DOHH2 (cell line): ENCODE data around the gene OLFM1.

Experiments used
- H3F3A ChIP-seq: fragments of 200-600 bp; sonication (generic), shearing (Covaris generic); 2 replicates; pipeline ENCODE4 v1.6.0; 2016; ENCODE audit warnings: antibody characterized with exemption, mild to moderate bottlenecking; ENCODE audit not compliant: control insufficient read depth, insufficient read depth
- H3K27ac ChIP-seq: fragments of 200-600 bp; sonication (generic); 2 replicates; pipeline ENCODE4 v1.5.1; 2014; ENCODE audit warnings: low read depth, mild to moderate bottlenecking, low read length, moderate library complexity
- H3K27me3 ChIP-seq: fragments of 200-600 bp; sonication (generic); 2 replicates; pipeline ENCODE4 v1.6.1; 2014; ENCODE audit warnings: mild to moderate bottlenecking, low read length, mixed read lengths; ENCODE audit not compliant: control insufficient read depth
- H3K36me3 ChIP-seq: fragments of 200-600 bp; sonication (generic); 2 replicates; pipeline ENCODE4 v1.6.1; 2014; ENCODE audit warnings: mild to moderate bottlenecking, low read length, moderate library complexity, mixed read lengths; ENCODE audit not compliant: control insufficient read depth
- H3K4me1 ChIP-seq: fragments of 200-600 bp; sonication (generic); 2 replicates; pipeline ENCODE4 v1.6.1; 2014; ENCODE audit warnings: mild to moderate bottlenecking, low read length, mixed read lengths; ENCODE audit not compliant: control insufficient read depth
- H3K4me2 ChIP-seq: fragments of 200-600 bp; sonication (generic); 2 replicates; pipeline ENCODE4 v1.6.0; 2014; ENCODE audit warnings: mild to moderate bottlenecking, low read length, moderate library complexity
- H3K4me3 ChIP-seq: fragments of 200-600 bp; sonication (generic); 2 replicates; pipeline ENCODE4 v1.5.1; 2014; ENCODE audit warnings: mild to moderate bottlenecking, low read length, mixed read lengths
- H3K79me2 ChIP-seq: fragments of 200-600 bp; sonication (generic); 2 replicates; pipeline ENCODE4 v1.6.1; 2014; ENCODE audit warnings: mild to moderate bottlenecking, low read length, mixed read lengths; ENCODE audit not compliant: control insufficient read depth
- H3K9me2 ChIP-seq: fragments of 200-600 bp; sonication (generic); replicated peaks from 2 replicates; pipeline ENCODE4 v1.6.1; 2014; ENCODE audit warnings: mild to moderate bottlenecking, low read length, mixed read lengths; ENCODE audit not compliant: control insufficient read depth
- H3K9me3 ChIP-seq: fragments of 200-600 bp; sonication (generic); 2 replicates; pipeline ENCODE4 v1.6.1; 2014; ENCODE audit warnings: antibody characterized with exemption, low read length, mixed read lengths; ENCODE audit not compliant: control insufficient read depth, insufficient read depth
- H4K20me1 ChIP-seq: fragments of 200-600 bp; sonication (generic); 2 replicates; pipeline ENCODE4 v1.6.0; 2014; ENCODE audit warnings: low read depth, mild to moderate bottlenecking, antibody characterized with exemption, low read length, moderate library complexity; ENCODE audit not compliant: control insufficient read depth, insufficient read depth
- CTCF ChIP-seq: fragments of 200-600 bp; sonication (generic); IDR thresholded peaks from one replicate; pipeline ENCODE4 v1.5.1; 2014; ENCODE audit warnings: antibody characterized with exemption, mild to moderate bottlenecking, low read depth, low read length; ENCODE audit not compliant: poor library complexity, severe bottlenecking
- EZH2phosphoT487 ChIP-seq: fragments of 200-600 bp; sonication (generic); IDR thresholded peaks from 2 replicates; pipeline ENCODE4 v1.6.1; 2017; ENCODE audit warnings: borderline replicate concordance, mild to moderate bottlenecking, antibody characterized with exemption, low read length, moderate library complexity, mixed read lengths

The OLFM1 gene

DNA sequence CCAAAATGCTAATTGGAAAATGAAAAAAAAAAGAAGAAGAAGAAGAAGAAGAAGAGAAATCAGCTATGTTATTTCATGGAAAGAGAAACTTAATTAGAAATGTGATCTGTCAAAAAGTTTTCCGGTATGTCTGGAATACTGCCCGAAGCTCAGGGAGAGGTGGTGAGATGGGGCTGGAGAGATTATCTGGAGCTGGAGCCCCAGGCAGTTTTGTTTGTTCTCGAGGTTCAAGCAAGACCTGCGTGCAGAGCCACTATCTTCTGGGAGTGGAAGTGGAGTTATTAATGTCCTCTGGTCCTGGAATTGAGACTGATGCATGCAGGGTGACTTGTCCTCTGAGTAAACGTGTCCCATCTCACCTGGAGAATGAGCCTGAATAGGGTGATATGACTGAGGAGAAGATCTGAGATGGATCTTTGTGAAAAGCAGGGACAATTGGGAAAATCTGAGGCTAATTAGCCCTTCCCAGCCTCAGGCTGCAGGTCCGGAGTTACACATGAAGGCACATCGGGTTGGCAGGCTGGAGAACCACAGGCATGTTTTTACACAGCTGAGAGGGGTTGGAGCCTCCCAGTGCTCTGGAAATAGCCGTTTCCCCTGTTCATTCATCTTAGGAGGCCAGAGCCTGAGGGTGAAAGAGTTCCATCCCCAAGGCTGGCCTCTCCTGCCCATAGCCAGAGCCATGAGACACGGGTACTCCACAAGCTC, 70.5 kb downstream of the OLFM1 start:
- Histone ChIP-seq H3K27ac (no peak overlapping the region), H3K79me2 (no peaks in the 10 kb centered on the region), H3K27me3 (no peaks in the 10 kb centered on the region), H4K20me1 (no peaks in the 10 kb centered on the region), H3F3A (no peaks in the 10 kb centered on the region), H3K9me3 (no peaks in the 10 kb centered on the region), H3K4me1 (no peaks in the 10 kb centered on the region), H3K4me2 (no peak overlapping the region), H3K9me2 (no peaks in the 10 kb centered on the region), H3K4me3 (no peak overlapping the region), H3K36me3 (no peaks in the 10 kb centered on the region)
- TF ChIP-seq EZH2phosphoT487 (no peak), CTCF (no peak)

DNA sequence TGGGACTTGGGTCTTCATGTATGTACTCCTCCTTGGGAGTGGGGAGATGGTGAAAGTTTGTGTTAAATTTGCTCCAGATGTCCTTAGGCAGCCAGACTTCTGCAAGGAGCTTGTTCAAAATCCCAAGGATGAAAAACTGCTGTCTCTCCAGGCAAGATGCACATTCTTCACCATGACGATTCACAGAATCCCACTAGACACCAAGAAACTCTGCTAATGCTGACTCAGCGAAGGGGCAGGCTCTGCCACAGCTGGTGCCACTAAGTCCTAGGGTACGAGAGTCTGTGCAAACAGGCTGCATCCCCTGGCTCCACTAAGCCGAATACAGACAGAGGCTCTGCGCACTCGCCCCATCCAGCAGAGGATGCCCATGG, 71.1 kb downstream of the OLFM1 start:
- no peak for TF ChIP-seq EZH2phosphoT487
- TF ChIP-seq CTCF: no peak
- H3K9me3 ChIP-seq: no peaks in the 10 kb centered on the region
- H3K36me3 ChIP-seq: no peaks in the 10 kb centered on the region
- H3K4me3 ChIP-seq: no peak overlapping the region
- no peaks in the 10 kb centered on the region for H3K9me2 ChIP-seq
- H4K20me1 ChIP-seq: no peaks in the 10 kb centered on the region
- no peaks in the 10 kb centered on the region for H3K4me1 ChIP-seq
- H3K27ac ChIP-seq: no peak overlapping the region
- H3K79me2 ChIP-seq: no peaks in the 10 kb centered on the region
- H3K27me3 ChIP-seq: no peaks in the 10 kb centered on the region
- no peak overlapping the region for H3K4me2 ChIP-seq
- H3F3A ChIP-seq: no peaks in the 10 kb centered on the region

GRCh38 chr9:135159801-135160200, 72.3 kb downstream of the OLFM1 start:
- Histone ChIP-seq H3K4me3 (no peak overlapping the region), H3K79me2 (no peaks in the 10 kb centered on the region), H3K27ac (no peak overlapping the region), H4K20me1 (no peaks in the 10 kb centered on the region), H3K4me1 (no peaks in the 10 kb centered on the region), H3F3A (no peaks in the 10 kb centered on the region), H3K36me3 (no peaks in the 10 kb centered on the region), H3K4me2 (no peak overlapping the region), H3K9me3 (no peaks in the 10 kb centered on the region), H3K9me2 (no peaks in the 10 kb centered on the region), H3K27me3 (no peaks in the 10 kb centered on the region)
- TF ChIP-seq CTCF (no peak), EZH2phosphoT487 (no peak)
